Measurements from ENCODE around the gene CTU2.
A peak's percentile ranks its signal among the peaks of the same experiment; 100 is the strongest.

CTU2 gene

GRCh38 chr16:88676502-88677242, 29.6 kb upstream of the CTU2 start:
- no peak overlapping the region for H3K4me3 Mint-ChIP-seq
- no peaks in the 10 kb centered on the region for H3K27me3 Mint-ChIP-seq
- no peaks in the 10 kb centered on the region for H3K9me3 Mint-ChIP-seq

GRCh38 chr16:88677721-88678120, 28.6 kb upstream of the CTU2 start:
- Mint-ChIP-seq H3K27ac (no peak overlapping the region), H3K27me3 (no peaks in the 10 kb centered on the region), H3K4me1 (peaks cover 21% of the 10 kb centered on the region), H3K4me3 (no peak overlapping the region), H3K9me3 (no peaks in the 10 kb centered on the region)
- DNase-seq (no peak), ATAC-seq (no peak)

More at GRCh38 chr16:88676502-88677242, 29.6 kb upstream of the CTU2 start:
- ATAC-seq (no peak), DNase-seq (no peak)
- H3K27ac Mint-ChIP-seq, result no peak overlapping the region
- peaks cover 10% of the 10 kb centered on the region for H3K4me1 Mint-ChIP-seq

- Mint-ChIP-seq H3K9me3 (no peaks in the 10 kb centered on the region), H3K4me1 (peaks cover 25% of the 10 kb centered on the region), H3K4me3 (no peak overlapping the region), H3K27ac (no peak overlapping the region), H3K27me3 (no peaks in the 10 kb centered on the region)
- ATAC-seq, result no peak
- DNase-seq, result no peak
These were observed 27.9 kb upstream of the CTU2 start for GRCh38 chr16:88678224-88678979.

- Mint-ChIP-seq H3K27ac (no peak overlapping the region), H3K27me3 (no peaks in the 10 kb centered on the region), H3K4me1 (peaks cover 47% of the 10 kb centered on the region), H3K9me3 (no peaks in the 10 kb centered on the region), H3K4me3 (peak overlapping the region; percentile 77 to 81)
- DNase-seq (no peak), ATAC-seq (no peak)
These were observed 25.7 kb upstream of the CTU2 start for GRCh38 chr16:88680554-88681083.

- peak overlapping the region in 1 of 2 donors; percentile 76 for H3K27ac Mint-ChIP-seq
- ATAC-seq (peak; percentile 41), DNase-seq (peak in 1 of 2 donors; percentile 55)
- H3K4me1 Mint-ChIP-seq, result peaks cover 47% of the 10 kb centered on the region
- H3K27me3 Mint-ChIP-seq, result no peaks in the 10 kb centered on the region
- peak overlapping the region; percentile 77 to 81 for H3K4me3 Mint-ChIP-seq
- no peaks in the 10 kb centered on the region for H3K9me3 Mint-ChIP-seq
These were observed 25.1 kb upstream of the CTU2 start for GRCh38 chr16:88681084-88681680.

- DNase-seq (peak; percentile 57 to 77), ATAC-seq (peak; percentile 85)
- H3K27me3 Mint-ChIP-seq, result no peaks in the 10 kb centered on the region
- H3K27ac Mint-ChIP-seq, result peak overlapping the region; percentile 92 to 95
- H3K9me3 Mint-ChIP-seq, result no peaks in the 10 kb centered on the region
- H3K4me1 Mint-ChIP-seq, result peaks cover 50% of the 10 kb centered on the region
- H3K4me3 Mint-ChIP-seq, result peak overlapping the region; percentile 77 to 81
These were observed 24.4 kb upstream of the CTU2 start for GRCh38 chr16:88681709-88682451.

GRCh38 chr16:88684569-88685155, 21.6 kb upstream of the CTU2 start:
- ATAC-seq (no peak), DNase-seq (no peak)
- H3K4me3 Mint-ChIP-seq, result peak overlapping the region; percentile 26 to 82
- no peaks in the 10 kb centered on the region for H3K27me3 Mint-ChIP-seq
- H3K9me3 Mint-ChIP-seq, result no peaks in the 10 kb centered on the region
- H3K4me1 Mint-ChIP-seq, result peaks cover 69% of the 10 kb centered on the region
- H3K27ac Mint-ChIP-seq, result no peak overlapping the region

GRCh38 chr16:88685156-88686061, 20.9 kb upstream of the CTU2 start:
- peak; percentile 65 to 68 for DNase-seq
- peak; percentile 40 for ATAC-seq
- Mint-ChIP-seq H3K9me3 (no peaks in the 10 kb centered on the region), H3K4me3 (peak overlapping the region; percentile 80 to 82), H3K27me3 (no peaks in the 10 kb centered on the region), H3K4me1 (peaks cover 76% of the 10 kb centered on the region), H3K27ac (no peak overlapping the region)

- H3K27ac Mint-ChIP-seq, result no peak overlapping the region
- no peaks in the 10 kb centered on the region for H3K9me3 Mint-ChIP-seq
- H3K4me1 Mint-ChIP-seq, result peaks cover 78% of the 10 kb centered on the region
These were observed 20.3 kb upstream of the CTU2 start for GRCh38 chr16:88686062-88686438.

GRCh38 chr16:88686439-88687253, 19.7 kb upstream of the CTU2 start, which contains the start of gene SNAI3:
SNAI3 (minus strand) TSS chr16:88686507; CDS start chr16:88686406, 101 bp downstream.
- peak within 1 kb of the TSS; percentile 80 to 82 for H3K4me3 Mint-ChIP-seq
- H3K27ac Mint-ChIP-seq, result no peak within 1 kb of the TSS
- peaks cover 78% of the 10 kb centered on the region for H3K4me1 Mint-ChIP-seq
- DNase-seq (peak; percentile 78 to 79), ATAC-seq (peak; percentile 79)
- no peaks in the 10 kb centered on the region for H3K27me3 Mint-ChIP-seq
- H3K9me3 Mint-ChIP-seq, result no peaks in the 10 kb centered on the region

More at GRCh38 chr16:88686062-88686438, 20.3 kb upstream of the CTU2 start:
- DNase-seq, result no peak
- Mint-ChIP-seq H3K4me3 (peak overlapping the region; percentile 80 to 82), H3K27me3 (no peaks in the 10 kb centered on the region)
- ATAC-seq, result peak; percentile 38

GRCh38 chr16:88687254-88687576, 19.1 kb upstream of the CTU2 start:
- Mint-ChIP-seq H3K27me3 (no peaks in the 10 kb centered on the region), H3K4me1 (peaks cover 78% of the 10 kb centered on the region), H3K9me3 (no peaks in the 10 kb centered on the region), H3K27ac (no peak overlapping the region), H3K4me3 (no peak overlapping the region)
- no peak for DNase-seq
- ATAC-seq, result no peak

GRCh38 chr16:88687676-88688012, 18.7 kb upstream of the CTU2 start:
- H3K9me3 Mint-ChIP-seq, result no peaks in the 10 kb centered on the region
- no peak overlapping the region for H3K27ac Mint-ChIP-seq
- H3K4me1 Mint-ChIP-seq, result peaks cover 78% of the 10 kb centered on the region
- ATAC-seq (no peak), DNase-seq (no peak)
- H3K27me3 Mint-ChIP-seq, result no peaks in the 10 kb centered on the region
- no peak overlapping the region for H3K4me3 Mint-ChIP-seq

- Mint-ChIP-seq H3K9me3 (no peaks in the 10 kb centered on the region), H3K27ac (no peak overlapping the region), H3K27me3 (no peaks in the 10 kb centered on the region), H3K4me3 (no peak overlapping the region), H3K4me1 (peaks cover 79% of the 10 kb centered on the region)
- no peak for DNase-seq
- ATAC-seq, result no peak
These were observed 18.1 kb upstream of the CTU2 start for GRCh38 chr16:88688013-88688778.

Measured in stimulated activated naive CD8-positive, alpha-beta T cell treated with anti-CD3 and anti-CD28 coated beads, Interleukin-15, amount 100 ng/mL, for 72 hours (primary cell).